GM19025 (cell line): Measurements from ENCODE around the gene CPNE8.
"Not testable (repeated sequence)": the region's sequence is repeated elsewhere in the genome, so short reads cannot be mapped to it uniquely, and the experiment has no call there.

Experiments
- ATAC-seq: cut with Tn5 transposase; IDR thresholded peaks from one replicate; pipeline ENCODE4 v1.9.1; 2021; ENCODE audit warnings: mild to moderate bottlenecking, low read depth, moderate library complexity; ENCODE audit not compliant: unreplicated experiment

Gene CPNE8

DNA sequence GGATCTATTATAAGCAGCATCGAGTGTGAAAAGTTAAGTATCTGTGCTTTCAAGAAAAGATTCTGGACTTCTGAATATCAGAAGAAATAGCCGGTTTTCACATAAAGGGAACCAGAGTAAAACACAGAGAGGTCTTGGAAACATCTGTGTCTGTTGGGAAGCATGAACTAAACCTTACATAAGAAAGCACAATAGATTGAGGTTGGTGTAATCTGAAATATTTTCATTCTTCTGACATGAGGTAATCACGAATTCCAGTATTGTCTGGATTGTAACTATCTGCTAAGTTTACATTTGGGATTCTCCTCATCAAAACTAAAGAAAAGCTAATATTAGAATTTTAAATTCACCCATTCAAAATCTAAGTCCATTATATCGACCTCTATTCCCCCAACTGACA is 161.3 kb downstream of the CPNE8 start:
- ATAC-seq: no peak

DNA sequence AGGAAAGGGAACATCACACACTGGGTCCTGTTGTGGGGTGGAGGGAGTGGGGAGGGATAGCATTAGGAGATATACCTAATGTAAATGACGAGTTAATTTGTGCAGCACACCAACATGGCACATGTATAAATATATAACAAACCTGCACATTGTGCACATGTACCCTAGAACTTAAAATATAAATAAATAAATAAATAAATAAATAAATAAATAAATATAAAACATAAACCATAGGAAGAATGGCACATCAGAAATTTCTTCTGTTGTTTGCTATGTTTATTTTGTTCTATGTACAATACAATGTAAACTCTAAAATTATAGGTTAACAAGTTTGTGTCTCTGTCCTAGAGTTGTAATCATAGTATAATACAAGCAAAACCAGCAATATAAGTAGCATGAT is 162.9 kb downstream of the CPNE8 start:
- not testable (repeated sequence) for ATAC-seq

DNA sequence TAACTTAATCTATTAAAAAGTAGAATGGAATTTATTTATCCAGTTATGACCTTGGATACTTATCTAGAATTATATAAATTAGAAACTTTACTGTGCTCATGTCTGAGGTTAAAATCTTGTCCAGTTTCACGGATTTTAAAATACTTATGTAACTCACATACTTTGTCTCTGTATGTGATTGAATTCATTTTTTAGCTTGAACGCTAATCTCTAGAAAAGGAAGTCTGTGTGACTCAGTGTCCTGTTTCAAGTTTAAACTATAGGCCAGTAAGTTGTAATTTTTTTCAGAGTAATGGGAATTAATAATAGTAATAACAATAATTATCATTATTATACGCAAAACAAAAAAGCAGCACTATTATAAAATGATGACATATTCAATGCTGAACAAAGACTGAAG is 168.6 kb downstream of the CPNE8 start:
- no peak for ATAC-seq

DNA sequence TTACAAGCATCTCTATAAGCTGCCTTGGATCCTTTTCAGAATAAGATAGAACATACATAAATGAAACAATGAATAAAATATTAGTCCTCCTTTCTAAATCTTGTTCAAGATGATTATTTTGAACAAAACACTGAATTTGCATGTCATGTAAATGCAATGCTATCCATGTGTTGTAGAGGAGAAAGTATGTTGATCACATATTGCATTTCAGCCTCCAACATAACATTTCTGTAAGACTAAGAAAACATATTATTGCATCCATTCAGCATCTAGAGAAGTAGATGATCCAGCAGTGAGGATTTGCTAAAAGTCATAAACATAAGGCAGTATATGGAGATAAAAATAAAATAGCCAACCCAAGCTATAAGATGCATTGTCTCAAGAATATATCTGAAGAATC is 172.6 kb downstream of the CPNE8 start:
- ATAC-seq: no peak

DNA sequence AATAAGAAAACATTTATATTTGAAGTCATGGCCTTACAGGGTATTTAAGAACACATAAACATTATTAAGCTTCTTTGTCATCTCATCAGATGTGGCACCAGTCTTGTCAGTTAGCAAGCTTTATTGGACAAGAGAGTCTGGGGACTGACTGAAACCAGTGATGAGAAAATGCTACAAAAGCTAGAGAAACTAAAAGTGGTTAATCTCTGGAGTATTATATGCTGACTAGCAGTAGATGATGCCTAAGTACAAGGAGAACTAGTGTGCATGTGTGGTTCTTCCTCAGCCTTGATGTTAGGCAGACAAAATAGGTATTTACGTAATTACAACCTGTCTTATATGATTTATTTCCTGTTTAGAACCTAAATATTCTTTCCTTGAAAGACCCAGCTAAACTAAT is 176.5 kb downstream of the CPNE8 start:
- ATAC-seq: no peak

DNA sequence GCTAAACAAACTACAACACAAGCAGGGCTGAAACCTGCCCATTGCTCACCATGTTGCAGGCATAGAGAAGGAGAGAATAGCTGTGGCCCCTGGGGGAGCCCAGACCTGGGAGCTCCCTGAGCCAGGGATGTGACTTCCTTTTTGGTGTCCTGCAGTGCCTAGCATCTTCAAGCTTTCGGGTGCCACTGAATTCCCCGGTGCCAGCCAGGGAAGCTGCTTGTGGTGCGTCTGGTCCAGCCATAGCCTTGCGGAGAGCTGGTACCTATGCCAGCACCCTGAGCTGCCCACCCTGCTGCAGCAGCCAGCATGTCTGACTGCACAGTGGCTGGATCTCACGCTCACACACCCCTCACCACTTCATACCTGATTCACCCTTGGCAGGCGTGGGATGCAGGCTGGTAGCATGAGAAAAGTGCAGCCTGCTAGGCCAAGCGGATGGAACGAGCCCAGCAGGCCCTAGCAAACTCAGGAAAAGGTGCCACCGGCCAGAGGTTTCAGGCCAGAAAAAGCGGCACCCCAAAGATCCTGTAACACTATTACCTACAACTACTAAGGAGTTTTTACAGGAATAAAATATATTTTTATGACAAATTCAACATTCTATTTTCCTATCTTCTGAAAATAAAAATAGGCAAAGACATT is 183.7 kb downstream of the CPNE8 start:
- ATAC-seq: no peak

DNA sequence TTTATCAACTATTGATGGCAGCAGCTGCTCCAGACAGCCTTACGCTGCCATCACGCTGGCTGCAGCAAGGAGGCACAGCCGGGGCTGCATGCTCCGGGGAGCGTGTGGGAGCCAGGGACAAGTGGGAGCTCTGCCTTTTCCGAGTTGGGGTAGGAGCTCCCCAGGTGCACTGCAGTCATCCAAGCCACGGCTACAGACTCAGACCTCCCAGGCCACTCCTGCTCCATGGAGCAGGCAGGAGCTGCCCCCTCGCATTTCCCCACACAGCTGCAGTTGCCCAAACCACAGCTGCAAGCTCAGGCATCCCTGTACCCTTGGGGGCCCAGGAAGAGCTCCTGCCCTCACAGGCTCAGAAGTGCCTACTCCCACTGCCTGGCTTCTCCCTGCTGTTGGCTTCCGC is 184.7 kb downstream of the CPNE8 start:
- ATAC-seq: no peak

DNA sequence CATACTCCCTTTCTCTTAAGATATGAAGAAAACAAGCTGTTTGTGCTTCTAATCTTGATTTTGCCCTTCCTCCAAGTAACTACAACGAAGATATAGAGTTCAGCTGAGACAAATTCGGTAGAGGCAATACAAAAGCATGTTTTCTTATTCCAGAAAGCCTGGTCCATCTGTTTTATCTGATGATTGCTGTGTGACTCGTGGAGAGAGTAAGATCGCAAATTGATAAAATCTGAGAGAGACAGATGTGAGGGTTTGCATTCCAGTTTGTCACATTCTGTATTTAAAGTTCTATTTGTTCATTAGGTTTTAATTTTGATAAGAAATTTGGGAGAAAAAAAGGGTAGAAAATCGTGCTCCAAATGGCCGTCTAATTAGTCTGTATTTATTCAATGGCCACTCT is 192.1 kb downstream of the CPNE8 start:
- no peak for ATAC-seq

DNA sequence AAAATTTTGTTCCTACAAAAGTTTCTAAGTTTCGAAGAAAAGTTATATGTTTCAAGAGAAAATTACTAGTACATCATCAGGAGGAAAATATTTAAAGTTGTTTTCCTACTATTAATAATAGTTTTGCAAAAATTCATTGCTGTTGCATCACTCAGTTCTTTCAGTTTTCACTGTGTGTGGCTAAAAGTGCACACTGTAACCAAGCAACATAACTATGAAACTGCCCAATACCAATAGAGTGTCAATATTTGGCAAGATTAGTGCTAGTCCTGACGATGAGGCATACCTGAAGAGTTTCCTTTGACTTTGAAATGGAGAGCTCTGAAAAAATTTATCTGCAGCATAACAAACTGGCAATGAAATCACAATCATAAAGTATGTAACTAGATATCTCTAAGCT is 194.3 kb downstream of the CPNE8 start:
- peak; percentile 83 for ATAC-seq

DNA sequence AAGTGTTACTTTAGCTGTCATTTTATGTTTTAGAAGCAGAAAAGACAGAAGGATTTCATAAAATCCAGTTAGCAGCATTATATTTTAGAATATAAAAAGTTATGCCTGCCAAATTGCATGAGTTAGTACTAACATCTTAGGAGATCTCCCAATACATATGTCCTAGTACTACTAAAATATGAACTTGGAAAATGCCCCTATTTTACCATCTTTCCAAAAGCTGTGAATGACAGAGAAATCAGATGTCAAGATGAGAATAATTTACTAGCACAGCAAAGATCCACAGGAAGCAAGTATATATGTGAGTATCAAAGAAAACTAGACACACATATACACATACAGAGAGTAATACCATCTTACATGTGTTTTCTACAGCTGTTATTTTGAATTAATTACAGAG is 196.9 kb downstream of the CPNE8 start:
- no peak for ATAC-seq

DNA sequence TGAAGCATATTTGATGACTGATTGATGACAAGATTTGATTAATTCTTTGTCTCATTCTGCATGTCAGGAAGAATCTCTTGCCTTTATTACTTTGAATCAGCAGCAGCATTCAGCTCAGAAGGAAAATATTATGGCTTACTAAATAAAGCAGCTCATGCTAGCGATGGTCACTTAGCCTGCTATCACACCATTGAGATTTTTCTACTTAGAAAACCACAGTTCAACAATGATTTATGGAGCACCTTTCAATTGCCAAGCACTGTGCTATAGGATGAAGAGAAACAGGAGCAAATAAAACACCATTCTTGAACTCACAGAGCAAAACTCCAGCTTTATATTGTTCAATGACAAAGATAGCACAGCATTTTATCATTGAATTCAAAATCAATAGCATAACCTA is 197.7 kb downstream of the CPNE8 start:
- ATAC-seq: no peak

DNA sequence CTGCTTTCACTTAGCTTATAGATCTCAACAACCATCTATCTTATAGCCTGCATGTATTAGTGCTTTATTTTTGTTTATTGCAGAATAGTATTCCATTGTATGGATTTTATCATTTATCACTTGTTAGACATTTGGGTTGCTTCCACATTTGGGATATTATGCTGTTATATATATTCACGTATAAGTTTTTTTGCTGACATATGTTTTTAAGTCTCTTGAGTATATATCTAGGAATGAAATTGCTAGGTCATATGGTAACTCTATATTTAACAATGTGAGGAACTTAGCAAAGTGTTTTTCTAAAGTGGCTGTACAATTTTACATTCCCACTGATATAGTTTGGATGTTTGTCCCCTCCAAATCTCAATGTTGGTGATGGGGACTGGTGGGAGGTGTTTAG is 208.1 kb downstream of the CPNE8 start:
- ATAC-seq: no peak

DNA sequence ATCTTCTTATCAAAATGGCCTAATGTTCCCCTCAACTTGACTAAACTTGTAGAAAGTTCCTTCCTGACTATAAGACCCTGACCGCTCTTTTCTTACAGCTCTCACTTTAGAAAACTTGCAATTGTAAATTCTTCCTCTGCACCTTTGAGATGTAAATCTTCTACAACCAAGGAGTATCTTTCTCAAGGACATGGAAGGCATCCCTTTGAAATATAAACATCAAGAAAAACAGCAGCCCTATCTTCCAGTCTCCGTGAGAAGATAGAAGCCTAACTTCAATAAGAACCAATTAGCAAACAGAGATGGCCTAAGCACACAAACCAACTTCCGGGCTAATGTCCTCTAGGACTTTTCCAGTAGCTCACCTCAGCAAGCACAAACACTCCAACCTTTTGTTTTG is 210.3 kb downstream of the CPNE8 start:
- ATAC-seq: no peak

DNA sequence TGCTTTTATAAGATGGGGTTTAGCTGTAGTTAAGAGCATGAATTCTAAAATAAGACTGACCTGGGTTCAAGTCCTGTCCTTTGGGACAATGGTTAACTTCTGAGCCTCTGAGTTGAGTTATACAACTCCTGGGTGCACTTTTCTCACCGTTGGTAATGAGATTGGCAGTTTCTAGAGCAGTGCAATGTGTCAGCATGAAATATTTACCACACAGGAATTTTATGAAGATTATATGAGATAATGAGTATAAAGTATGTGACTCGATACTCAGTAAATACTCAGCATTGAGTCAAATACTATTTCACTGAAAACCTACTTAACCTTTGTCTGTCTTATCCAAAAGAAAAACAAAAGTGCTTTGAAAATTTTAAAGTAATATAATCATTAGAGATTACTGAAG is 214.2 kb downstream of the CPNE8 start:
- ATAC-seq: no peak

DNA sequence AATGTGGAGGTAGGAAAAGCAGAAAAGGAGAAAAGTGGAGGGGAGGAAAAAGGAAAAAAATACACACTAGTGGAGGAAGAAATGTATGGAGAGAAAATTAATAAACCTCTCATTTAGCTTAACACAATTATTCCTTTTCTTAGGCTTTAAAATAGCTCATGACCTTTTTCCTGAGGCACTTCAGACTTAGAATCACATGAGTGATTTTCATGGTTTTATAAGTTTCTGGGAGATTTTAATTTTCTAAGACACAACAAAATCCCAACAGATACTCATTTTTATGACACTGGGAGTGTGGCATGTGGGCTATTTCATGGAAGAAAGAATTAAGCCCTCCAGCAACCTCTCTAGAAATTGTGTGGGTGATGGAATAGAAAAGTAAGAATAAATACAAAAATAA is 214.7 kb downstream of the CPNE8 start:
- ATAC-seq: no peak

DNA sequence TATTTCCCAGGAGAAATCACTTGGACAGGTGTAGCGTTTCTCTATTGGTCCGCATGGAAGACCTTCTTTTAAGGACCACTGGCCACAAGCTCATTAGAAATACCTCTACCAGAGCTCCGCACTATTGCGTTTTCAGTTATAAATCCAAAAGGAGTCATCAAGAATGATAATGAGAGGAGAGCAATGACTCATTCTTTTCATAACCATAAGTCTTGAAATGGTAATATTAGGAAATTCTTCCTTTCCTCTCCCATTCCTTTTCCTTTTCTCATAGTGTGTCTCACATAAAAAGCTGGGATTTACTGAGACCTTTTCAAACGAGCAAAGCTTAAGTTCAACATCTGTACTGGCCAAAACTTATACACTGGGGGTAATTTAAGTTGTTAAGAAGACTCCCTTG is 215.7 kb downstream of the CPNE8 start:
- ATAC-seq: no peak

DNA sequence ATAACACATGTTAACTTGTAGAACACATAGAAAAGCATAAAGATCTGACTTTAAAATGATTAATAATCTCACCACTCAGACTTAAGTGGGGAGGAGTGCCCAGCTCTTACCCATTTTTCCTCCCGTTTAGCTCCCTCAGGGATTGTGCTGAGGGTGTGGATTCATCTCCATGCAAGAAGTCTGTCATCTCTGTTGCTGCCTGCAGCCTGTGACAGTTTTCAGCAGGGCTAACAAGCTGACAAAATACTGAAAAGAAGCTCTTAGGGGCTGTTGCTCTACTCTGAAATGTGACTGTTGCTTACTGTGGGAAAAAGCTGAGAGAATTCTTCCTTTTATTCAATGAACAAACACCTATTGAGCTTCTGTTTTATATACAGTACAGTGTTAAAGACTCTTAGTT is 216.2 kb downstream of the CPNE8 start:
- no peak for ATAC-seq

DNA sequence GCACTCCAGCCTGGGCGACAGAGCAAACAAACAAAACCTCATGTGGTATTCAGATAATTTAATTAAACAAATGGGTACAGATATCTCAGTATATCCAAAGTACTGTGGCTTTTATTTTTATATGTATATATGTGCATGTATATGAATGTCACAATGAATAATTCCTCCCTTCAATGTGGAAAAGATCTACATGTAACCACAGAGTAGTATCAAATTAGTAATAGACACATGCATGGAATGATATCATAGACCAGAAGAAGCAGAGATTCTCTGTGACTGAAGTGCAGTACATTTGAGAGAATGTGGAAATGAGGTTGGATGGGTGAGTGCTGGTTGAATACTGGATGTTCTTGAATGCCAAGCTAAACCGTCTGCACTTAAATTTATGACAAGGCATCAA is 222.9 kb downstream of the CPNE8 start:
- no peak for ATAC-seq

DNA sequence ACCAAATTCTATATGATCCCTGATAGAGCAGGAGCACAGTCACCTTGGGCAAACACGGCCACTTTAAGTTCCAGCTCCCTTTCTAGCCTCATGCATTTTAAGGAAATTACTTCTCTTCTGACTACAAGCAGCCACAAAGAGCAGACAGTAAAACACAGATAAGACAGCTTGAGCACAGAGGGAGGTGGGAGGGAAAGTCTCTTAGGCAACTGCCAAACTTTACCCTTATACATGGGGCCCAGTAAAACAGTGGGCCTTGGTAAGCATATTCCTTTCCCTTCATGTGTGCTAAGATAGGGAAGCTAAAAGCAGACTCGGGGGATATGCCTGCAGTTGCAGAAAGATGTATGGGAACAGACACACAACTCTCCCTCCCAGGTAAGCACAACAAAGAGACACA is 235.9 kb downstream of the CPNE8 start:
- ATAC-seq: no peak

DNA sequence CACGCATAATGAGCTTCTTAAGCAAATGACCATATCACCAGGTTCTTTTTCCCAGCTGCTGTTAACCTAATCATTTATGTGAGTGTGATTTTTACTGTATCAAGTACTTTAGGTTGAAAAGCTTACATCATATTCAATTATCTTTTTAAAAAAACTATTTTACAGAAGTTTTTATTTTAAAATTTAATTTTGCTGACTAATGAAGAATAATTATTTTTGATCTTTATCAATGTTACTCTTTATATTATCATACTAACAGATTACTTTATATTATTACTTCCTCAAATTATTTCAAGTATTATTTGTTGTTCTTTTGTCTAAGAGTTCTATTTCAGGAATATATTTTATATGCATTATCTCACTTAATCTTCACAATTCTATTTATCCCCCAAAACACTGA is 236.3 kb downstream of the CPNE8 start:
- ATAC-seq: no peak

DNA sequence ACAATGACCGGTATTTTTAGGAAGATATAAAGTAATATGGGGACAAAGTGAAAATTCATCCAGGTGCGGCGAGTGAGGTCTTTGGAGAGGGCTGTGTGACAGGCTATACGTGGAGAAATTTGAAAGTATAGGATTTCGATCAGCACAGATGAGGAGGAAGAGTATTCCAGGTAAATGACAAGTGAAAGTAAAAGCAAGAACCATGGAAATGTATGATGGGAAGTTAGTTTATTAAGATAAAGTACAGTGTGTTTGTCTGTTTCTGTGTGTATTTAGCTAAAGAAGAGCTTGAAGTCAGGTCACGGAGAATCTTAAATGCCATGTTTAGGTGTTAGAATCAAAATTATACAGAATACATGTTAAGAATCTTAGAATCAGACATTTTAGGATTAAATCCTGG is 239.0 kb downstream of the CPNE8 start:
- no peak for ATAC-seq

DNA sequence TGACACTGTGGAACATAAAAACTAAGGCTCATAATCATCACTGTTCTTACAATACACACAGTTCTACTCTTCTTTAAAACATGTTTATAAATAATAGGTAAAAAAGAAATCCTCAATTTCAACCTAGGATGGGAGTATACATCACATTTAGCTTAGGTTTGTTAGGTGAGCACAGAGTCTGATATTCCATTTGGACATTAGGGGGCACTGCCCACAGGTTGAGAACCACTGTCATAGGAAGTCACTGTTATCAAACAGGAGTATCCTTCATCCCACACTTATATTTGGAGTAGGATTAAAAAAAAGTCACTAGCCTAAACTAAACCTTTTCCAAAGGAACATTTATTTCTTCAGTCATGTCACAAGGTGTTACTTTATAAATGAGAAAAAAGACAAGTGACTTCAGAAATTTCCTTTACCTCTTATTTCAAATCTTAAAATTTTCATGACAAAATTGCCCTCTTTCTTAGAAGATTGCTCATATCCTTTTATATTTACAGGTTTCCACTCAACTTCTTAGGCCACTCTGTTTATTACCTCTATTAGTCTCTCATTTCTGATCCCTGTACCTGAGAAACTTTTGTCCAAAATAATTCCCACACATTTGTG is 240.6 kb downstream of the CPNE8 start:
- ATAC-seq: no peak

DNA sequence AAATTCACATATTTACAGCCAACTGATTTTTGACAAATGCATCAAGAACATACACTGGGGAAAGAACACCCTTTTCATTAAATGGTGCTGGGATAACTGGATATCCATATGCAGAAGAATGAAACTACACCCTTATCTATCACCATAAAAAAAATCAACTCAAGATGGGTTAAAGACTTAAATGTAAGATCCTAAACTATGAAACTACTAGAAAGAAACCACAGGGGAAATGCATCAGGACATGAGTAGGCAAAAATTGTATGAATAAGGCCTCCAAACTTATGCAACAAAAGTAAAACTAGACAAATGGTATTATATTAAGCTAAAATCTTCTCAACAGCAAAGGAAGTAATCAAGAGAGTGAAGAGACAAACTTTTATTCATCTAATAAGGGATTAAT is 242.6 kb downstream of the CPNE8 start:
- ATAC-seq: no peak
